ENCODE measurements around the gene H2BK1. TPM values are rescaled to one million over a fixed set of nuclear protein-coding genes. Genes with fewer than 3 reads are reported as not detected.

H2BK1 gene
- total RNA-seq, 6 donors from 2014 or later = not detected

DNA sequence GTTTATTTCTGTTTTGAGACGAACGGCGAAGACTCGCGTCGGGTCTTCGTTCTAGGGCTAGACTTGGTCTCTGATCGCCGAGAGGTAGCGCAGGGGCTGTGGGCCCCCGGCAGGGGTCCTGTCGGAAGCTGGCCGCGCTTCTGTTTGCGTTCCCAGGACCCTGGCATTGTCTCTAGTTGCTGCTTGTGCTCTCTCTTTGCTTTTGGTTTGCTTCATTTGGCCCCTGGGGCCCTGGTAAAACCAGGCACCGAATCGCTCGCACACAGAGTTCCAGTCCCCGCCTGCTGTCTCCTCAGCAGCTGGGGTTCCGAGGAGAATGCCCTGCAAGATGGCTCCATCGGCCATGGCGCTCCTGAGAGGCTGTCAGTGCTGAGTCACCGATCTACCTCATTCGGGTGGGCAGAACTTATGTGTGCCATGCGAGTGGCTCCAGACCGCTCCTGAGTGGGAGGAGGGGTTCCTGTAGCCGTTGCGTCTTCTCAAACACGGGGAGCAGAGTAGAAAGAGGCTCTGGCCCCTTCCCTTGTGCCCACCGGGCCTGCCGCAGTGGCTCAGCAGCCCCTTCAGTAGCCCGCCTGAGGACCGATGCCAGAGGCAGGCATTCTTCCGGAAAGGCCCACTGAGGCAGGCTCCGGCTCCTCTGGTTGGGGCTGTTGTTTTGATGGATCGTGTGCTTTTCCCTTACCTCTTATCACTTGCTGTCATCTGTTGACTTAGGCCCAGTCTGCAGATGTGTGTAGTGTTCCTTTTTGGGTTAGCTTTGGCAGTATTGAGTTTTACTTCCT is 22.8 kb upstream of the H2BK1 start:
- peak in 1 of 2 donors; percentile 56 for TF ChIP-seq POLR2AphosphoS5 (IDR thresholded peaks at IDR 0.05)
- TF ChIP-seq EP300 (IDR thresholded peaks at IDR 0.05) = no peak
- ATAC-seq (ENCODE audit: low FRiP score in 2 of 2) = peak; percentile 64 to 76
- peaks cover 7 to 41% (median 31%) of the 10 kb centered on the region in 4 donors for H3K36me3 ChIP-seq
- 4 to 5% methylated on average over 11 to 30 of the region's 36 CpGs for WGBS, 2 donors
- DNase-seq = peak in 1 of 2 donors; percentile 81
- H3K4me3 ChIP-seq = peak overlapping the region; percentile 72 to 99 (median 78)
- no peaks in the 10 kb centered on the region for H3K27me3 ChIP-seq
- H3K27ac ChIP-seq = peak overlapping the region; percentile 81 to 93 (median 85)
- no peaks in the 10 kb centered on the region for H3K9me3 ChIP-seq
- peaks cover 11 to 22% (median 18%) of the 10 kb centered on the region in 4 donors for H3K4me1 ChIP-seq

DNA sequence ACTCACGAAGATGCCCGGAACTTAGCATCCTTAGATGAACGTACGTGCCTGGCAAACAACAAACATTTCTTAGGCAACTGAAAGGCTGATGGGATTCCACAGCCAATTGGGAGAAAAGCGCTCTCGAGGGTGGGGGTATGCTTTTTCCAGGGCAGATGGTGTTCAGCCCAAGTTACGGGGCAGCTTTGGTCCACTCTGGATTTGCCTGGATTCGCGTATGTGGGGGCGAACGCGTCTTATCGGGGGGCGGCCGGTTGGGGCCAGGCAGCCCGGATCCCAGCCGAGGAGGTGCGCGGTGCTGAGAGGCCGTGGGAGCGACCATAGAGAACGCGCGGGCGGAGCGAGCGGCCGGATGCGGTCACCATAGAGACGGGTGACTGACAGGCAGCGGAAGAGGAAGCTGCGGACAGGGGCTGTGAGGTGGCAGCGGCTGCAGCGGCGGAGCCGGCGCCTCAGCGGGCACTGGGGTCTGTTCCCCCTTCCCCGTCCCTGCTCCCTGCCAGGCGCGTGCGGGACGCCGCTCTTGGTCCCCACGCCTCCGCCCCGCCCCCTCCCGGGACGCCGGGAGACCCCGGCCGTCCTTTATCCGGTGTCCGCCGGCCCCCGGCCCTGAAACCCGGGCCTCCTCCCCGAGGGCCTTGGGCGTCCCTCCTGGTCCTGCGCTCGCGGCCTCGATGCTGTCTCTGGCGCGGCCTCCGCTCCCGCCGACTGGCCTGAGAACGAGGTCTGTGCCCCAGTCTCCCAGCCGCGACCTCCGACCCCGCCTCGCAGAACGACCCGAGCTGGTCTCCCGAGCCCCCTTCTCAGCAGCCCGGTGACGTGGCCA is 22.0 kb upstream of the H2BK1 start, which contains the start of gene CHPF2:
Gene CHPF2, plus strand, starts transcription at position 393 of the 826 bp plus-strand sequence. CDS start 1,529 bp downstream, outside the sequence.
- H3K9me3 ChIP-seq = no peaks in the 10 kb centered on the region
- WGBS, 2 donors = 2 to 7% methylated on average over 6 to 76 of the region's 79 CpGs
- DNase-seq (peak; percentile 96 to 97), ATAC-seq (ENCODE audit: low FRiP score in 2 of 2) (peak; percentile 95 to 98)
- H3K4me3 ChIP-seq = peak within 1 kb of the TSS; percentile 72 to 99 (median 78)
- H3K27me3 ChIP-seq = no peaks in the 10 kb centered on the region
- TF ChIP-seq, protein P1, sequence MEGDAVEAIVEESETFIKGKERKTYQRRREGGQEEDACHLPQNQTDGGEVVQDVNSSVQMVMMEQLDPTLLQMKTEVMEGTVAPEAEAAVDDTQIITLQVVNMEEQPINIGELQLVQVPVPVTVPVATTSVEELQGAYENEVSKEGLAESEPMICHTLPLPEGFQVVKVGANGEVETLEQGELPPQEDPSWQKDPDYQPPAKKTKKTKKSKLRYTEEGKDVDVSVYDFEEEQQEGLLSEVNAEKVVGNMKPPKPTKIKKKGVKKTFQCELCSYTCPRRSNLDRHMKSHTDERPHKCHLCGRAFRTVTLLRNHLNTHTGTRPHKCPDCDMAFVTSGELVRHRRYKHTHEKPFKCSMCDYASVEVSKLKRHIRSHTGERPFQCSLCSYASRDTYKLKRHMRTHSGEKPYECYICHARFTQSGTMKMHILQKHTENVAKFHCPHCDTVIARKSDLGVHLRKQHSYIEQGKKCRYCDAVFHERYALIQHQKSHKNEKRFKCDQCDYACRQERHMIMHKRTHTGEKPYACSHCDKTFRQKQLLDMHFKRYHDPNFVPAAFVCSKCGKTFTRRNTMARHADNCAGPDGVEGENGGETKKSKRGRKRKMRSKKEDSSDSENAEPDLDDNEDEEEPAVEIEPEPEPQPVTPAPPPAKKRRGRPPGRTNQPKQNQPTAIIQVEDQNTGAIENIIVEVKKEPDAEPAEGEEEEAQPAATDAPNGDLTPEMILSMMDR (IDR thresholded peaks at IDR 0.05) = peak in 1 of 6 experiments; percentile 5
- no peak for TF ChIP-seq EP300 (IDR thresholded peaks at IDR 0.05)
- peak; percentile 80 to 88 for TF ChIP-seq POLR2AphosphoS5 (IDR thresholded peaks at IDR 0.05)
- peak in 3 of 4 donors; percentile 78 to 89 (median 79) for TF ChIP-seq POLR2A (IDR thresholded peaks at IDR 0.05)
- peak within 1 kb of the TSS; percentile 81 to 93 (median 85) for H3K27ac ChIP-seq
- peaks cover 4 to 32% (median 23%) of the 10 kb centered on the region in 4 donors for H3K36me3 ChIP-seq
- H3K4me1 ChIP-seq = peaks cover 11 to 30% (median 23%) of the 10 kb centered on the region in 4 donors

- ATAC-seq (ENCODE audit: low FRiP score in 2 of 2) = no peak
- Histone ChIP-seq H3K27ac (no peak overlapping the region), H3K9me3 (no peaks in the 10 kb centered on the region), H3K27me3 (no peaks in the 10 kb centered on the region), H3K4me3 (no peak overlapping the region), H3K4me1 (peaks cover 16 to 36% (median 27%) of the 10 kb centered on the region in 4 donors), H3K36me3 (peaks cover 0 to 20% (median 13%) of the 10 kb centered on the region in 4 donors)
- WGBS, 2 donors = 84 to 85% methylated on average over 1 of the region's 1 CpG
- no peak for DNase-seq
- no peak for TF ChIP-seq EP300 (IDR thresholded peaks at IDR 0.05)
- no peak for TF ChIP-seq POLR2A (IDR thresholded peaks at IDR 0.05)
- TF ChIP-seq, protein P1 (IDR thresholded peaks at IDR 0.05) = no peak
- no peak for TF ChIP-seq POLR2AphosphoS5 (IDR thresholded peaks at IDR 0.05)
Measured at GRCh38 chr7:151231080-151231479, 20.8 kb upstream of the H2BK1 start.

GRCh38 chr7:151229249-151229648 is 19.0 kb upstream of the H2BK1 start:
- no peak for DNase-seq
- H3K27me3 ChIP-seq = no peaks in the 10 kb centered on the region
- H3K36me3 ChIP-seq = peaks cover 0 to 10% (median 7%) of the 10 kb centered on the region in 4 donors
- no peak overlapping the region for H3K4me3 ChIP-seq
- H3K27ac ChIP-seq = no peak overlapping the region
- no peak for TF ChIP-seq POLR2AphosphoS5 (IDR thresholded peaks at IDR 0.05)
- TF ChIP-seq POLR2A (IDR thresholded peaks at IDR 0.05) = no peak
- TF ChIP-seq EP300 (IDR thresholded peaks at IDR 0.05) = no peak
- TF ChIP-seq, protein P1 (IDR thresholded peaks at IDR 0.05) = no peak
- no peaks in the 10 kb centered on the region for H3K9me3 ChIP-seq
- ATAC-seq (ENCODE audit: low FRiP score in 2 of 2) = no peak
- peaks cover 27 to 47% (median 35%) of the 10 kb centered on the region in 4 donors for H3K4me1 ChIP-seq
- 92 to 94% methylated on average over 10 of the region's 10 CpGs for WGBS, 2 donors

All from upper lobe of left lung (tissue), 6 donors.